Body of pancreas (tissue), 4 donors: ENCODE data around the gene CST11. TPM values are rescaled to one million over a fixed set of nuclear protein-coding genes. Genes with fewer than 3 reads are reported as not detected.

ENCODE experiments used
- ATAC-seq: fragments of 150-250 bp; one replicate; pipeline ENCODE4 v1.9.1; 2016
- DNase-seq, 4 donors: peaks; one replicate each; pipeline ENCODE4 v3.0.0-alpha.2; 2019
- H3K27ac ChIP-seq, 4 donors: fragments of 200-600 bp; sonication (generic); 1 replicate in 3 of 4; 2 replicates in 1 of 4; pipeline versions ENCODE4 v1.5.1 to v1.6.1; 2016 to 2019; ENCODE audit warnings: mild to moderate bottlenecking in 1 of 4, mixed read lengths in 1 of 4, moderate library complexity in 1 of 4
- H3K27me3 ChIP-seq, 2 donors: fragments of 200-600 bp; sonication (generic); one replicate each; pipeline ENCODE4 v1.6.0; 2016; ENCODE audit warnings: mild to moderate bottlenecking in 1 of 2
- H3K36me3 ChIP-seq, 2 donors: fragments of 200-600 bp; sonication (generic); replicated peaks in 1 of 2; 2 replicates each; pipeline ENCODE4 v1.5.1; 2016; ENCODE audit warnings: low read depth in 2 of 2; ENCODE audit not compliant: insufficient read depth in 1 of 2
- H3K4me1 ChIP-seq: fragments of 200-600 bp; sonication (generic); one replicate; pipeline ENCODE4 v1.6.0; 2016
- H3K4me3 ChIP-seq, 2 donors: fragments of 200-600 bp; sonication (generic); 1 replicate in 1 of 2; 2 replicates in 1 of 2; pipeline ENCODE4 v1.5.1; 2016 to 2019
- H3K9me3 ChIP-seq, 3 donors: fragments of 200-600 bp; sonication (generic); 1 replicate in 2 of 3; 2 replicates in 1 of 3; pipeline ENCODE4 v1.5.1; 2016
- POLR2A ChIP-seq, 3 donors: fragments of 450-650 bp; IDR thresholded peaks; one replicate each; pipeline ENCODE4 v1.6.1; 2016; ENCODE audit warnings: antibody characterized with exemption in 3 of 3, mild to moderate bottlenecking in 2 of 3
- WGBS, 2 donors: methylation state at CpG; one replicate each; pipeline ENCODE4 v1.1.5; 2017; 5-methylcytosine and 5-hydroxymethylcytosine counted together
- intact Hi-C: fragments of 100-400 bp; cut with DNase I; formaldehyde crosslinking; loops from one replicate; pipeline ENCODE4 v1.15.1; 2023
- total RNA-seq, 2 donors: library from RNA; depleted of rRNA; stranded (reverse); fragments of >200 nt; gene quantifications; one replicate each; pipeline ENCODE4 v1.1.0, GENCODE V29; 2016
- TF ChIP-seq, protein P1 (sequence below), 7 experiments: fragments of 450-650 bp in 4 of 7; fragments of 200-600 bp in 3 of 7; sonication (generic) in 3 of 7; IDR thresholded peaks; one replicate each; pipeline ENCODE4 v1.5.1; 2016 to 2019; ENCODE audit warnings: antibody characterized with exemption in 7 of 7

CST11 gene
- total RNA-seq, 2 donors from 2014 or later = not detected

GRCh38 chr20:23419657-23419994, 33.0 kb downstream of the CST11 start:
- no peak for ATAC-seq
- Histone ChIP-seq H3K4me3 (no peak overlapping the region), H3K4me1 (peaks cover 25% of the 10 kb centered on the region), H3K27ac (peak overlapping the region in 2 of 4 donors; percentile 85 to 88), H3K36me3 (no peaks in the 10 kb centered on the region), H3K9me3 (no peaks in the 10 kb centered on the region), H3K27me3 (no peaks in the 10 kb centered on the region)
- TF ChIP-seq, protein P1, sequence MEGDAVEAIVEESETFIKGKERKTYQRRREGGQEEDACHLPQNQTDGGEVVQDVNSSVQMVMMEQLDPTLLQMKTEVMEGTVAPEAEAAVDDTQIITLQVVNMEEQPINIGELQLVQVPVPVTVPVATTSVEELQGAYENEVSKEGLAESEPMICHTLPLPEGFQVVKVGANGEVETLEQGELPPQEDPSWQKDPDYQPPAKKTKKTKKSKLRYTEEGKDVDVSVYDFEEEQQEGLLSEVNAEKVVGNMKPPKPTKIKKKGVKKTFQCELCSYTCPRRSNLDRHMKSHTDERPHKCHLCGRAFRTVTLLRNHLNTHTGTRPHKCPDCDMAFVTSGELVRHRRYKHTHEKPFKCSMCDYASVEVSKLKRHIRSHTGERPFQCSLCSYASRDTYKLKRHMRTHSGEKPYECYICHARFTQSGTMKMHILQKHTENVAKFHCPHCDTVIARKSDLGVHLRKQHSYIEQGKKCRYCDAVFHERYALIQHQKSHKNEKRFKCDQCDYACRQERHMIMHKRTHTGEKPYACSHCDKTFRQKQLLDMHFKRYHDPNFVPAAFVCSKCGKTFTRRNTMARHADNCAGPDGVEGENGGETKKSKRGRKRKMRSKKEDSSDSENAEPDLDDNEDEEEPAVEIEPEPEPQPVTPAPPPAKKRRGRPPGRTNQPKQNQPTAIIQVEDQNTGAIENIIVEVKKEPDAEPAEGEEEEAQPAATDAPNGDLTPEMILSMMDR (IDR thresholded peaks at IDR 0.05) = no peak
- no peak for TF ChIP-seq POLR2A (IDR thresholded peaks at IDR 0.05)
- no peak for DNase-seq
- 43 to 46% methylated on average over 5 of the region's 5 CpGs for WGBS, 2 donors
- intact Hi-C loops = loop anchor here (10.0 kb wide), 1 partner anchor 75 kb away; no protein-coding TSS in a partner anchor

GRCh38 chr20:23417861-23418260, 34.8 kb downstream of the CST11 start:
- ATAC-seq = no peak
- no peaks in the 10 kb centered on the region for H3K9me3 ChIP-seq
- H3K4me1 ChIP-seq = peaks cover 25% of the 10 kb centered on the region
- TF ChIP-seq, protein P1 (IDR thresholded peaks at IDR 0.05) = no peak
- TF ChIP-seq POLR2A (IDR thresholded peaks at IDR 0.05) = no peak
- no peak for DNase-seq
- intact Hi-C loops = loop anchor here (10.0 kb wide), 1 partner anchor 73 kb away; no protein-coding TSS in a partner anchor
- H3K36me3 ChIP-seq = no peaks in the 10 kb centered on the region
- no peak overlapping the region for H3K4me3 ChIP-seq
- H3K27me3 ChIP-seq = no peaks in the 10 kb centered on the region
- no peak overlapping the region for H3K27ac ChIP-seq

DNA sequence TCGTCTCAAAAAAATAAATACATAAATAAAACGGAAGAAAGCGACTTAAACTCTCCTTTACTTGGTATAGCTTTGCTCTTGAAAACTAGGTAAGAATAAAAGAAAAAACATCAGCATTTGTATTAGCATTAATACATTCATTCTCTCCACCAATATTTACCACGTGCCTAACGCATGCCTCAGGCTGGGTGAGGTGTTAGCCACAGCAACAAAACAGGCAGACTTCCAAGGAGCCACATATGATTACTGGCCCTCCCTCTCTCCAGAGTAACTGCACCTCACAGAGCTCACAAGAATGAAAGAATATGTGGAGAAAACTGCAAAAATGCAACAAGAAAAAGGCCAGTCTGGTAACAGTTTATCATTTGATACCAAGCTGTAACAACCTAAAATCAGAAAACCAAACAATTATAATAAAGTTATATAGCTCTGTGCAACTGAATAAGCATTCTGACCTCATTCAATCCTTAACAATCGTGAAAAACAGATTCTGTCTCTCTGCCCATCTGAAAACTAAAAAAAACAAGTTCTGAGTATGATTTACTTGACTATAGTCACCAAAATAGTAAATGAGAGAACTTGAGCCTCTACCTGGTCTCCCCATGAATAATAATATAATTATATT, 36.6 kb downstream of the CST11 start:
- no peak overlapping the region for H3K27ac ChIP-seq
- TF ChIP-seq POLR2A (IDR thresholded peaks at IDR 0.05) = no peak
- TF ChIP-seq, protein P1 (IDR thresholded peaks at IDR 0.05) = no peak
- DNase-seq (no peak), ATAC-seq (no peak)
- H3K27me3 ChIP-seq = no peaks in the 10 kb centered on the region
- 66 to 70% methylated on average over 6 of the region's 6 CpGs for WGBS, 2 donors
- H3K4me3 ChIP-seq = no peak overlapping the region
- H3K4me1 ChIP-seq = peaks cover 26% of the 10 kb centered on the region
- intact Hi-C loops = loop anchor here (10.0 kb wide), 1 partner anchor 71 kb away; no protein-coding TSS in a partner anchor
- no peaks in the 10 kb centered on the region for H3K36me3 ChIP-seq
- H3K9me3 ChIP-seq = no peaks in the 10 kb centered on the region

DNA sequence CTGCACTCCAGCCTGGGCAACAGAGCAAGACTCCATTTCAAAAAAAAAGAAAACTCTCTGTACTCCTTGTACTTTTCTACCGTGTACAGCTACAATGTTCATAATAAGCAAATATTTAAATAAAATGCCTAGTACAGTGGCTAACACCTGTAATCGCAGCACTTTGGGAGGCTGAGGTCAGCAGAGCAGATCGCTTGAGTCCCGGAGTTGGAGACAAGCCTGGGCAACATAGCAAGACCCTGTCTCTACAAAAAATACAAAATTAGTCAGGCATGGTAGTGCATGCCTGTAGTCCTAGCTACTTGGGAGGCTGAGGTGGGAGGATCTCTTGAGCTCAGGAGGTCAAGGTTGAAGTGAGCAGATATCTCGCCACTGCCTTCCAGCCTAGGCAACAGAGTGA, 37.1 kb downstream of the CST11 start:
- no peak overlapping the region for H3K27ac ChIP-seq
- WGBS, 2 donors = 69 to 79% methylated on average over 5 of the region's 5 CpGs
- ATAC-seq (no peak), DNase-seq (no peak)
- H3K36me3 ChIP-seq = no peaks in the 10 kb centered on the region
- H3K27me3 ChIP-seq = no peaks in the 10 kb centered on the region
- peaks cover 26% of the 10 kb centered on the region for H3K4me1 ChIP-seq
- intact Hi-C loops = loop anchor here (10.0 kb wide), 1 partner anchor 71 kb away; no protein-coding TSS in a partner anchor
- H3K4me3 ChIP-seq = no peak overlapping the region
- H3K9me3 ChIP-seq = no peaks in the 10 kb centered on the region
- TF ChIP-seq POLR2A (IDR thresholded peaks at IDR 0.05) = no peak
- TF ChIP-seq, protein P1 (IDR thresholded peaks at IDR 0.05) = no peak
